Measurements from ENCODE around the gene ADCY9. TPM values are rescaled to one million over a fixed set of nuclear protein-coding genes. Genes with fewer than 3 reads are reported as not detected.

ADCY9 gene
- total RNA-seq, 1 donor from 2014 or later = 30.4 TPM

DNA sequence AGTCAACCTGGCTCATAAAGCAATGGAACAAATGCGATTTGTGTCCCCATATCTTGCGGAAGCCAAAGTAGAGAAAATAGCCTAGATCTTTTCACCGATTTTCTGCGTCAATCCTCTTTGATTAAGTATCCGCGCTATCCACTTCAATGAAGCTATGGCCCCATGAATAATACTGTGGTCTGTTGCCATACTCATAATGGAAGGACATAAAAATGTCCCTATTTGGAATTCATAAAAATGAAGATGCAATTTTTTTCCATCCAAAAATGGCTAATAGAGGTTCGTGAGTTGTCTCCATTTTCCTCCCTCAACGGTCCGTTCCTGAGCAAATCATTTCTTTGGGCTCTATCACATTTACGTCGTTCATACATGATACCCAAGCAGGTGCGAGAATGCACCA is 25.4 kb upstream of the ADCY9 start:
- H3K36me3 Mint-ChIP-seq (ENCODE audit: unreplicated experiment) = no peaks in the 10 kb centered on the region
- H3K27me3 Mint-ChIP-seq (ENCODE audit: unreplicated experiment) = peaks cover 2% of the 10 kb centered on the region
- no peaks in the 10 kb centered on the region for H3K9me3 Mint-ChIP-seq (ENCODE audit: unreplicated experiment)
- TF ChIP-seq, protein P1, sequence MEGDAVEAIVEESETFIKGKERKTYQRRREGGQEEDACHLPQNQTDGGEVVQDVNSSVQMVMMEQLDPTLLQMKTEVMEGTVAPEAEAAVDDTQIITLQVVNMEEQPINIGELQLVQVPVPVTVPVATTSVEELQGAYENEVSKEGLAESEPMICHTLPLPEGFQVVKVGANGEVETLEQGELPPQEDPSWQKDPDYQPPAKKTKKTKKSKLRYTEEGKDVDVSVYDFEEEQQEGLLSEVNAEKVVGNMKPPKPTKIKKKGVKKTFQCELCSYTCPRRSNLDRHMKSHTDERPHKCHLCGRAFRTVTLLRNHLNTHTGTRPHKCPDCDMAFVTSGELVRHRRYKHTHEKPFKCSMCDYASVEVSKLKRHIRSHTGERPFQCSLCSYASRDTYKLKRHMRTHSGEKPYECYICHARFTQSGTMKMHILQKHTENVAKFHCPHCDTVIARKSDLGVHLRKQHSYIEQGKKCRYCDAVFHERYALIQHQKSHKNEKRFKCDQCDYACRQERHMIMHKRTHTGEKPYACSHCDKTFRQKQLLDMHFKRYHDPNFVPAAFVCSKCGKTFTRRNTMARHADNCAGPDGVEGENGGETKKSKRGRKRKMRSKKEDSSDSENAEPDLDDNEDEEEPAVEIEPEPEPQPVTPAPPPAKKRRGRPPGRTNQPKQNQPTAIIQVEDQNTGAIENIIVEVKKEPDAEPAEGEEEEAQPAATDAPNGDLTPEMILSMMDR (IDR thresholded peaks at IDR 0.05; ENCODE audit: partially characterized antibody, unreplicated experiment) = no peak
- H3K27ac Mint-ChIP-seq (ENCODE audit: unreplicated experiment) = no peak overlapping the region
- H3K4me3 Mint-ChIP-seq (ENCODE audit: unreplicated experiment) = no peak overlapping the region
- H3K4me1 Mint-ChIP-seq (ENCODE audit: low read depth, unreplicated experiment) = no peaks in the 10 kb centered on the region
- no peak for DNase-seq

DNA sequence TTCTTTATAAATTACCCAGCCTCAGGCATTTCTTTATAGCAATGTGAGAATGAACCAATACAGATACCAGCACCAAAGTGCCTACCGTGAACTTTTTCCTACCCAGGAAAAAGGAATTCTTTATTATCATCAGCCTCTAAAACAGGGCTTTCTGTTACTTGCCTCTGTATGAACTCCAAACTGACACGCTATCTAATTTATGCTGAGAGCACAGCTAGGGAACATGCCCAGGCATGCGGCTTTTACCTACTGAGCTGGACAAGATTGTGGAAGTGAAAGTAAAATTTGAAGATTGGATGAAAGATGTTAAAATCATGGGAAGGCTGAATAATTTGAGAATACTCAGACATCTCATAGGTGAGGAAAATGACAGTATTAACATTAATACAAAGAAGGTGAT is 24.4 kb upstream of the ADCY9 start:
- DNase-seq = no peak
- peak overlapping the region; percentile 59 for H3K27ac Mint-ChIP-seq (ENCODE audit: unreplicated experiment)
- no peaks in the 10 kb centered on the region for H3K36me3 Mint-ChIP-seq (ENCODE audit: unreplicated experiment)
- H3K4me3 Mint-ChIP-seq (ENCODE audit: unreplicated experiment) = no peak overlapping the region
- H3K9me3 Mint-ChIP-seq (ENCODE audit: unreplicated experiment) = no peaks in the 10 kb centered on the region
- H3K27me3 Mint-ChIP-seq (ENCODE audit: unreplicated experiment) = peaks cover 5% of the 10 kb centered on the region
- no peaks in the 10 kb centered on the region for H3K4me1 Mint-ChIP-seq (ENCODE audit: low read depth, unreplicated experiment)
- TF ChIP-seq, protein P1 (IDR thresholded peaks at IDR 0.05; ENCODE audit: partially characterized antibody, unreplicated experiment) = no peak

DNA sequence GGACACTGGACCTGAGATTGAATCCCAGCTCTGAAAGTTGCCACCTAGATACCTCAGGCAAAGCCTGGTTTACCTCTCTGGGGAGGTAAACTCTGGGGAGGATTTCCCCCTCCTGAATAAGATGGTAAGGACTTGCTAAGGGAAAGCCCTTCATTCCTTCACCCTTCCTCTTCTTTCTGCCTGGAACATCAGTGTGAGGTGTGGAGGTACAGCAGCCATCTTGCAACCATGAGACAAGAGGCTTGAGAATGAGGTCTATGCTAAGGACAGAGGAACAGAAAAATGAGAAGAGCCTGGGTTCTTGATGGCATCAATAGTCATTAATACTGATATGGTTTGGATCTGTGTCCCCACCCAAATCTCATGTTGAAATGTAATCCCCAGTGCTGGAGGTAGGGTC is 23.7 kb upstream of the ADCY9 start:
- H3K27me3 Mint-ChIP-seq (ENCODE audit: unreplicated experiment) = peaks cover 6% of the 10 kb centered on the region
- DNase-seq = no peak
- no peaks in the 10 kb centered on the region for H3K9me3 Mint-ChIP-seq (ENCODE audit: unreplicated experiment)
- no peak overlapping the region for H3K4me3 Mint-ChIP-seq (ENCODE audit: unreplicated experiment)
- TF ChIP-seq, protein P1 (IDR thresholded peaks at IDR 0.05; ENCODE audit: partially characterized antibody, unreplicated experiment) = no peak
- H3K4me1 Mint-ChIP-seq (ENCODE audit: low read depth, unreplicated experiment) = no peaks in the 10 kb centered on the region
- no peak overlapping the region for H3K27ac Mint-ChIP-seq (ENCODE audit: unreplicated experiment)
- no peaks in the 10 kb centered on the region for H3K36me3 Mint-ChIP-seq (ENCODE audit: unreplicated experiment)

DNA sequence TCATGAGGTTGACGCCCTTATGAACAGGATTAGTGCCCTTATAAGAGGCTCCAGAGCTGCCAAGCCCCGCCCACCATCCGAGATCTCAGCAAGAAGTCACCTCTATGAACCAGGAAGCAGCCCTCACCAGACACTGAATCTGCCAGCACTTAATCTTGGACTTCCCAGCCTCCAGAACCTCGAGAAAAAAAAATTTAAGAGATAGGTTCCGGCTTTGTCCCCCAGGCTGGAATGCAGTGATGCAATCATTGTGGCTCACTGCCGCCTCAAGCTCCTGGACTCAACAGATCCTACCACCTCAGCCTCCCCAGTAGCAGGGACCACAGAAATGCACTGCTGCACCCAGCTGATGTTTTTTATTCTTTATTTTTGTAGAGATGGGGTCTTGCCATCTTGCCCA is 22.5 kb upstream of the ADCY9 start:
- peaks cover 6% of the 10 kb centered on the region for H3K27me3 Mint-ChIP-seq (ENCODE audit: unreplicated experiment)
- TF ChIP-seq, protein P1 (IDR thresholded peaks at IDR 0.05; ENCODE audit: partially characterized antibody, unreplicated experiment) = no peak
- no peak overlapping the region for H3K27ac Mint-ChIP-seq (ENCODE audit: unreplicated experiment)
- H3K4me3 Mint-ChIP-seq (ENCODE audit: unreplicated experiment) = no peak overlapping the region
- no peaks in the 10 kb centered on the region for H3K9me3 Mint-ChIP-seq (ENCODE audit: unreplicated experiment)
- H3K36me3 Mint-ChIP-seq (ENCODE audit: unreplicated experiment) = no peaks in the 10 kb centered on the region
- no peaks in the 10 kb centered on the region for H3K4me1 Mint-ChIP-seq (ENCODE audit: low read depth, unreplicated experiment)
- DNase-seq = no peak

DNA sequence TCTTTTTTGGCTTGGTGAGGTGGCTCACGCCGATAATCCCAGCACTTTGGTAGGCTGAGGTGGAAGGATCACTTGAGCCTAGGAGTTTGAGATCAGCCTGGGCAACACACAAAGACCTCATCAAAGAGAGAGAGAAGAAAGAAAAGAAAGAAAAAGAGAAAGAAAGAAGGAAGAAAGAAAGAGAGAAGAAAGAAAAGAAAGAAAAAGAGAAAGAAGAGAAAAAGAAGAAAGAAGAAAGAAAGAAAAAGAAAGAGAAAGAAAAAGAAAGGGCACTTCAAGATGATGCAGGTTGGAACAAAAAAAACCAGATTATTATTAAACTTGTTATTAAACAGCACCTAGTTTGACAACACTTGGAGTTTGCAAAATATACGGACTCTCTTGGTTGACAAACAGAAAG is 21.2 kb upstream of the ADCY9 start:
- TF ChIP-seq, protein P1 (IDR thresholded peaks at IDR 0.05; ENCODE audit: partially characterized antibody, unreplicated experiment) = no peak
- peaks cover 6% of the 10 kb centered on the region for H3K27me3 Mint-ChIP-seq (ENCODE audit: unreplicated experiment)

More for the DNA sequence above, 21.2 kb upstream of the ADCY9 start:
- no peak overlapping the region for H3K27ac Mint-ChIP-seq (ENCODE audit: unreplicated experiment)
- H3K4me1 Mint-ChIP-seq (ENCODE audit: low read depth, unreplicated experiment) = no peaks in the 10 kb centered on the region
- H3K4me3 Mint-ChIP-seq (ENCODE audit: unreplicated experiment) = no peak overlapping the region
- no peaks in the 10 kb centered on the region for H3K36me3 Mint-ChIP-seq (ENCODE audit: unreplicated experiment)
- no peaks in the 10 kb centered on the region for H3K9me3 Mint-ChIP-seq (ENCODE audit: unreplicated experiment)
- no peak for DNase-seq
